Suprapubic skin (tissue), 4 donors: ENCODE results near the gene GPC5. TPM values are rescaled to one million over a fixed set of nuclear protein-coding genes. Genes with fewer than 3 reads are reported as not detected.

ENCODE experiments used
- DNase-seq, 2 donors: peaks; one replicate each; pipeline ENCODE4 v3.0.0-alpha.2; 2019; ENCODE audit warnings: low spot score in 2 of 2
- H3K27ac ChIP-seq: fragments of 200-600 bp; sonication (generic); one replicate; pipeline ENCODE4 v1.5.1; 2019
- H3K27me3 ChIP-seq: fragments of 200-600 bp; sonication (generic); one replicate; pipeline ENCODE4 v1.5.1; 2019
- H3K36me3 ChIP-seq: fragments of 200-600 bp; sonication (generic); one replicate; pipeline ENCODE4 v1.5.1; 2019
- H3K4me1 ChIP-seq: fragments of 200-600 bp; sonication (generic); one replicate; pipeline ENCODE4 v1.5.1; 2019
- H3K4me3 ChIP-seq: fragments of 200-600 bp; sonication (generic); one replicate; pipeline ENCODE4 v1.5.1; 2019; ENCODE audit warnings: mild to moderate bottlenecking
- H3K9me3 ChIP-seq: fragments of 200-600 bp; sonication (generic); one replicate; pipeline ENCODE4 v1.5.1; 2019
- EP300 ChIP-seq: sonication (generic); formaldehyde crosslinking; IDR thresholded peaks from one replicate; pipeline ENCODE4 v1.6.1; 2017; ENCODE audit warnings: antibody characterized with exemption
- POLR2A ChIP-seq, 2 donors: fragments of 450-650 bp; IDR thresholded peaks; one replicate each; pipeline ENCODE4 v1.6.1; 2017; ENCODE audit warnings: antibody characterized with exemption in 2 of 2, mild to moderate bottlenecking in 2 of 2, moderate library complexity in 2 of 2
- POLR2AphosphoS5 ChIP-seq, 3 donors: sonication (generic); formaldehyde crosslinking; IDR thresholded peaks; one replicate each; pipeline ENCODE4 v1.6.1; 2017; ENCODE audit warnings: antibody characterized with exemption in 3 of 3
- WGBS: methylation state at CpG from one replicate; pipeline ENCODE4 v1.1.5; 2018; 5-methylcytosine and 5-hydroxymethylcytosine counted together
- total RNA-seq, 4 donors: library from RNA; depleted of rRNA; stranded (reverse); fragments of >200 nt; gene quantifications; one replicate each; pipeline ENCODE4 v1.1.0, GENCODE V29; 2016
- TF ChIP-seq, protein P1 (sequence below), 2 donors: fragments of 200-600 bp in 1 of 2; fragments of 450-650 bp in 1 of 2; sonication (generic) in 1 of 2; IDR thresholded peaks; one replicate each; pipeline ENCODE4 v1.5.1; 2016 to 2019; ENCODE audit warnings: antibody characterized with exemption in 2 of 2, mild to moderate bottlenecking in 1 of 2, moderate library complexity in 1 of 2

Gene GPC5
- total RNA-seq, 4 donors from 2014 or later = 0.55 TPM; not detected in 3

DNA sequence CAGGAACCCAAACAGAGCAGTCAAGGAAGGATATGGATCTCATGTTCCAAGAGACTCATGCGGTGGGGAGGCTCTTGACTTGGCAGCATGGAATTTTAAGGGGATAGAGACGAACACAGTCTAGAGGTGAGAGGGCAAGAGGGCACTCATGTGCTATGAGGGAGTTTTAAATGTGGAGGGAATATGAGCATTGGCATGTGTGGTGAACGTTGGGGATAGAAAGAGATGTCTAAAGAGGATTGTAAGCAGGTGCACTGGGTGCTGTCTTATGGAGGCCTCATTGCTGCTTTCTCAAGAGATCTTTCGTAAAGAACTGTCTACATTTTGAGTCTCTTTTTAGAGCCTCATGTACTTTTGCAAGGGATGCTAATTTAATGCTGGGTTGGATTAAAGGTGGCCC lies 1227.9 kb downstream of the GPC5 start:
- H3K9me3 ChIP-seq = no peaks in the 10 kb centered on the region
- DNase-seq = no peak
- H3K36me3 ChIP-seq = no peaks in the 10 kb centered on the region
- H3K4me3 ChIP-seq = no peak overlapping the region
- WGBS = 77% methylated on average over 4 of the region's 4 CpGs
- TF ChIP-seq EP300 (no peak), POLR2A (IDR thresholded peaks at IDR 0.05) (no peak), POLR2AphosphoS5 (IDR thresholded peaks at IDR 0.05) (no peak)
- TF ChIP-seq, protein P1, sequence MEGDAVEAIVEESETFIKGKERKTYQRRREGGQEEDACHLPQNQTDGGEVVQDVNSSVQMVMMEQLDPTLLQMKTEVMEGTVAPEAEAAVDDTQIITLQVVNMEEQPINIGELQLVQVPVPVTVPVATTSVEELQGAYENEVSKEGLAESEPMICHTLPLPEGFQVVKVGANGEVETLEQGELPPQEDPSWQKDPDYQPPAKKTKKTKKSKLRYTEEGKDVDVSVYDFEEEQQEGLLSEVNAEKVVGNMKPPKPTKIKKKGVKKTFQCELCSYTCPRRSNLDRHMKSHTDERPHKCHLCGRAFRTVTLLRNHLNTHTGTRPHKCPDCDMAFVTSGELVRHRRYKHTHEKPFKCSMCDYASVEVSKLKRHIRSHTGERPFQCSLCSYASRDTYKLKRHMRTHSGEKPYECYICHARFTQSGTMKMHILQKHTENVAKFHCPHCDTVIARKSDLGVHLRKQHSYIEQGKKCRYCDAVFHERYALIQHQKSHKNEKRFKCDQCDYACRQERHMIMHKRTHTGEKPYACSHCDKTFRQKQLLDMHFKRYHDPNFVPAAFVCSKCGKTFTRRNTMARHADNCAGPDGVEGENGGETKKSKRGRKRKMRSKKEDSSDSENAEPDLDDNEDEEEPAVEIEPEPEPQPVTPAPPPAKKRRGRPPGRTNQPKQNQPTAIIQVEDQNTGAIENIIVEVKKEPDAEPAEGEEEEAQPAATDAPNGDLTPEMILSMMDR (IDR thresholded peaks at IDR 0.05) = no peak
- H3K27me3 ChIP-seq = no peaks in the 10 kb centered on the region
- H3K27ac ChIP-seq = no peak overlapping the region
- H3K4me1 ChIP-seq = no peaks in the 10 kb centered on the region

DNA sequence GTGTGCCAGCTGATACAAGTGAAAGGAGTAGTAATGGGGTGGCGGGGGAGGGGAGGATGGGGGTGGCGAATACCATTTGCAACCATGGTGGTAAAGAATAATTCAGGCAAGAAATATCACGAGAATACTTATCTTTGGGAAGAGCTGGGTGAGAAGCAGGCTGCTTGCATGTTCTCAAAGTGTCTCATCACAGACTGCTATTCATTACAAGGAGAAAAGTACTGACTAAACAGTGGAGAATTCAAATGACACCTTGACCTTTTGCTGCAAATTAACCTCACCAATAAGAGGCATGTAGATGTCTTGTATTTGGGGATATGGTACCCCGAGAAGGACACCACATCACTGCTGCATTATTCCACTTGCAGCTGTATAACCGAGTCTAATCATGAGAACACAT lies 1242.5 kb downstream of the GPC5 start:
- H3K27me3 ChIP-seq = no peaks in the 10 kb centered on the region
- no peaks in the 10 kb centered on the region for H3K36me3 ChIP-seq
- no peaks in the 10 kb centered on the region for H3K4me1 ChIP-seq
- 83% methylated on average over 5 of the region's 5 CpGs for WGBS
- TF ChIP-seq POLR2AphosphoS5 (IDR thresholded peaks at IDR 0.05) (no peak), EP300 (no peak), POLR2A (IDR thresholded peaks at IDR 0.05) (no peak)
- TF ChIP-seq, protein P1 (IDR thresholded peaks at IDR 0.05) = no peak
- no peaks in the 10 kb centered on the region for H3K9me3 ChIP-seq
- no peak for DNase-seq
- H3K27ac ChIP-seq = no peak overlapping the region
- no peak overlapping the region for H3K4me3 ChIP-seq

DNA sequence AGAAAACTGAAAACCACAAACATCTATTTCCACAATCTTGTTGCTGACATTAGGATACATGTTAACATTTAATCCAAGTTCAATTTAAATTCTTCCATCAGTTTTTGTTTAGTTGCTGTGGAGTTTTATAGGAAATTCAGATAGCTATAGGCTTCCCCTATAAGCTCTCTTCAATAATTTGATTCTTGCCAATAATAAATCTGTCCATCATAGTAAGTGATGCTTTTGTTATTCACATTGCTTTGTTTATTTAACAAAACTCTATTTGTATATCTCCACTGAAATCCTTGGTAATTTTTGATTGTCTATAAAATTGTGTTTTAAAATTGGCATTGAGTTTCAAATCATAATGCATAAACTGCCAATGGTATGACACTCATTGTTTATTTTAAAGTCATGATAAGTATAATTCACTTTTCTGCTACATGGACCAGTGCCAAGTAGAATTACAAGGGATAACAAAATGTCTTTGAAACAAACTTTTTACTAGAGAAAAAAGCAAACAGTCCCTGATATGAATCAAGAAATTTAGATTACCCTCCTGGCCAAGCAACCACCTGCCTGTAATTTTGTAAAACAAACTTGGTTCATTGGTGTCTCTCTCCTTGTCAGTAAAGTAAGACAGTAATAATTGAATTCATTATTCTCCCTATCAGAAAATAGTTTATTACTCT lies 1250.9 kb downstream of the GPC5 start:
- no peaks in the 10 kb centered on the region for H3K36me3 ChIP-seq
- no peak overlapping the region for H3K4me3 ChIP-seq
- no peak for DNase-seq
- no peaks in the 10 kb centered on the region for H3K27me3 ChIP-seq
- H3K27ac ChIP-seq = no peak overlapping the region
- TF ChIP-seq, protein P1 (IDR thresholded peaks at IDR 0.05) = no peak
- TF ChIP-seq POLR2A (IDR thresholded peaks at IDR 0.05) = no peak
- TF ChIP-seq POLR2AphosphoS5 (IDR thresholded peaks at IDR 0.05) = no peak
- TF ChIP-seq EP300 = no peak
- H3K4me1 ChIP-seq = no peaks in the 10 kb centered on the region
- H3K9me3 ChIP-seq = no peaks in the 10 kb centered on the region

DNA sequence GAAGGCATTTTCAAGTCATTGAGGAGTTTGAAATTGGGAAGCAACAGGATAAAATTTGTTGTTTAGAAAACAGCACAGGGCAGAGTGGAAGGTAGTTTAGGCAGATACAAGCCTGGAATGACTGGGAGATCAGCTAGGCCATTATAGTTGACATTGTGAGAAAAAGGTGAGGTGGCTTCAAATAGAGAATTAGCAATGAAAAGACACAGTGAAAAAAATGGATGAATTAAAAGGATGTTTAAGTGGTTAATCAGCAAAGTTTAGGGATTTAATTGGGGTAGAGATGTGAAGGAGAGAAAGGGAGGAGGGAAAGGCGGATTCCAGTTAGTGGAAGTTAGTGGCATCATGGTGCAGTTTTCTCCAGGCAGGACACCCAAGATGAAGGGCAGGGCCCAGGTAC lies 1257.7 kb downstream of the GPC5 start:
- Histone ChIP-seq H3K4me1 (no peaks in the 10 kb centered on the region), H3K27ac (no peak overlapping the region), H3K27me3 (no peaks in the 10 kb centered on the region), H3K9me3 (no peaks in the 10 kb centered on the region), H3K36me3 (no peaks in the 10 kb centered on the region), H3K4me3 (no peak overlapping the region)
- TF ChIP-seq POLR2AphosphoS5 (IDR thresholded peaks at IDR 0.05) = no peak
- no peak for TF ChIP-seq POLR2A (IDR thresholded peaks at IDR 0.05)
- TF ChIP-seq, protein P1 (IDR thresholded peaks at IDR 0.05) = no peak
- TF ChIP-seq EP300 = no peak
- no peak for DNase-seq
- 89% methylated on average over 1 of the region's 1 CpG for WGBS

DNA sequence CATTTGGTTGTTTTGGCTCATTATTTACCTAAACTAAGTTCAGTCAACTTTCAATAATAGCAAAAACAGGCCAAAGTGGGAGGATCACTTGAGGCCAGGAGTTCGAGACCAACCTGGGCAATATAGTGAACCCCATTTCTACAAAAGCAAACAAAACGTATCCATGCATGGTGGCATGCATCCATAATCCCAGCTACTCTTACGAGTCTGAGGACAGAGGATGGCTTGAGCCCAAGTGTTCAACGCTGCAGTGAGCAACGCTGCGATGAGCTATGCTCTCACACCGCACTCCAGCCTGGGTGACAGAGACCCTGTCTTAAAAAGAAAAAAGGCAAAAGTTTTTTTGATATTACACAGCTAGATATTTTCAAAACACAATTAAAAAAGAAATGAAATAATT lies 1258.2 kb downstream of the GPC5 start:
- Histone ChIP-seq H3K27me3 (no peaks in the 10 kb centered on the region), H3K27ac (no peak overlapping the region), H3K4me3 (no peak overlapping the region), H3K4me1 (no peaks in the 10 kb centered on the region), H3K9me3 (no peaks in the 10 kb centered on the region), H3K36me3 (no peaks in the 10 kb centered on the region)
- TF ChIP-seq POLR2A (IDR thresholded peaks at IDR 0.05) (no peak), POLR2AphosphoS5 (IDR thresholded peaks at IDR 0.05) (no peak), EP300 (no peak)
- TF ChIP-seq, protein P1 (IDR thresholded peaks at IDR 0.05) = no peak
- no peak for DNase-seq
- 89% methylated on average over 7 of the region's 7 CpGs for WGBS
